Measurements from ENCODE around the gene TYMP. TPM values are rescaled to one million over a fixed set of nuclear protein-coding genes. Genes with fewer than 3 reads are reported as not detected.

The TYMP gene
- polyA plus RNA-seq, 2 of the 4 experiments (the other 2 are of a cell fraction) = 5.9 to 9.0 TPM

DNA sequence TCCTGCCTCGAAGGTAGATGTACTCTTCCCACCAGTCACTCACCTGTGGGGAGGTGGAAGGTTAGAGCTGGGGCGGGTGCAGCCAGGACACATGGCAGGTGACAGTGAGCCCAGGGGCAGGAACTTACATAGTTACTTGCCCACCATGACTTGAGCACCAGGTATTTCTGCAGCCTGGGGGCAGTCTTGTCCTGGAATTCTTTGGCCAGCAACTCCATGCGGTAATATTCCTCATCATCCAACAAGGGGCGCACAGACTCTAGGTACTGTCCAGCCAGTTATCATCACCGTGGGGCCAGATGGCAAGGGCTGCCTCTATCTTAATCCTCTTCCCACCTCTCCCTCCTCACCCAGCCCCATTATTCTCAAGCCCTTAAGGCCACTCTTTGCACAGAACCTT, 46.3 kb upstream of the TYMP start:
- 74% methylated on average over 3 of the region's 5 CpGs for WGBS (ENCODE audit: missing lambda C conversion rate)
- ATAC-seq = peak; percentile 63 to 81; a peak in 5 of 6 replicates
- no peak overlapping the region for H3K4me2 ChIP-seq
- no peak overlapping the region for H3K4me3 ChIP-seq
- POLR2A ChIA-PET = no interaction called here
- no peaks in the 10 kb centered on the region for H3K9me3 ChIP-seq
- peak; percentile 20 to 69 for DNase-seq (ENCODE audit: low read depth in 1 of 2, low spot score in 1 of 2)
- H3K4me1 ChIP-seq = peaks cover under 1% of the 10 kb centered on the region; the same call in 1 of the 3 replicates
- FAIRE-seq = no peak
- H3K27ac ChIP-seq = no peak overlapping the region
- CTCF ChIA-PET = interaction anchor here (1.2 to 6.7 kb wide), 4 partner anchors 12 to 50 kb away, joined by 3 to 53 read pairs (median 4); partner anchors contain the start of genes SCO2 and SYCE3
- TF ChIP-seq HOXA7 (CRISPR knock-in tag; IDR thresholded peaks at IDR 0.05) (no peak), RAD21 (conservative IDR thresholded peaks at IDR 0.05 in 1 of 2, IDR thresholded peaks at IDR 0.05 in 1 of 2) (peak; percentile 28 to 69; a peak in 3 of 5 replicates)

- ATAC-seq = no peak
- POLR2A ChIA-PET = no interaction called here
Observed at GRCh38 chr22:50575426-50575941, 45.7 kb upstream of the TYMP start.

GRCh38 chr22:50574383-50574755, 44.6 kb upstream of the TYMP start:
- ChIA-PET CTCF (interaction anchor here (1.0 to 6.7 kb wide), 2 partner anchors 10 to 13 kb away, joined by 4 to 53 read pairs; partner anchors contain the start of gene SYCE3), POLR2A (no interaction called here)
- no peaks in the 10 kb centered on the region for H3K9me3 ChIP-seq
- no peaks in the 10 kb centered on the region for H3K4me1 ChIP-seq
- H3K27ac ChIP-seq = no peak overlapping the region
- no peak for DNase-seq (ENCODE audit: low read depth in 1 of 2, low spot score in 1 of 2)
- WGBS (ENCODE audit: missing lambda C conversion rate) = 94% methylated on average over 10 of the region's 11 CpGs
- ATAC-seq = no peak
- no peak for FAIRE-seq
- no peak overlapping the region for H3K4me3 ChIP-seq
- no peak overlapping the region for H3K4me2 ChIP-seq
- TF ChIP-seq POLR2AphosphoS2 (conservative IDR thresholded peaks at IDR 0.05; ENCODE audit: low read length) (no peak), EHF (CRISPR knock-in tag; IDR thresholded peaks at IDR 0.05) (no peak), HOXB5 (CRISPR knock-in tag; IDR thresholded peaks at IDR 0.05) (no peak), ZFP36 (IDR thresholded peaks at IDR 0.05; ENCODE audit: borderline replicate concordance, partially characterized antibody) (no peak), FOSB (CRISPR knock-in tag; IDR thresholded peaks at IDR 0.05) (no peak), HOXB13 (CRISPR knock-in tag; IDR thresholded peaks at IDR 0.05; ENCODE audit: low read depth) (no peak), RCOR1 (IDR thresholded peaks at IDR 0.05; ENCODE audit: low read depth, low read length) (no peak), CBX8 (IDR thresholded peaks at IDR 0.05) (no peak), PHF8 (IDR thresholded peaks at IDR 0.05; ENCODE audit: borderline replicate concordance, low read depth) (no peak), HEYL (CRISPR knock-in tag; IDR thresholded peaks at IDR 0.05) (no peak), EHMT2 (IDR thresholded peaks at IDR 0.05; ENCODE audit: low read depth) (no peak), NR3C1 (IDR thresholded peaks at IDR 0.05) (no peak), CEBPB (IDR thresholded peaks at IDR 0.05) (no peak), HDAC2 (IDR thresholded peaks at IDR 0.05) (no peak)
- TF ChIP-seq, protein P1, sequence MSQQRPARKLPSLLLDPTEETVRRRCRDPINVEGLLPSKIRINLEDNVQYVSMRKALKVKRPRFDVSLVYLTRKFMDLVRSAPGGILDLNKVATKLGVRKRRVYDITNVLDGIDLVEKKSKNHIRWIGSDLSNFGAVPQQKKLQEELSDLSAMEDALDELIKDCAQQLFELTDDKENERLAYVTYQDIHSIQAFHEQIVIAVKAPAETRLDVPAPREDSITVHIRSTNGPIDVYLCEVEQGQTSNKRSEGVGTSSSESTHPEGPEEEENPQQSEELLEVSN (IDR thresholded peaks at IDR 0.05; ENCODE audit: borderline replicate concordance, low read depth) = no peak

More at GRCh38 chr22:50575426-50575941, 45.7 kb upstream of the TYMP start:
- Histone ChIP-seq H3K4me3 (no peak overlapping the region), H3K9me3 (no peaks in the 10 kb centered on the region), H3K27ac (no peak overlapping the region), H3K4me1 (no peaks in the 10 kb centered on the region), H3K4me2 (no peak overlapping the region)
- no peak for FAIRE-seq
- 79% methylated on average over 8 of the region's 8 CpGs for WGBS (ENCODE audit: missing lambda C conversion rate)
- CTCF ChIA-PET = interaction anchor here (0.5 to 6.7 kb wide), 6 partner anchors 11 to 50 kb away, joined by 3 to 53 read pairs (median 4); partner anchors contain the start of genes SCO2 and SYCE3
- TF ChIP-seq, protein P2, sequence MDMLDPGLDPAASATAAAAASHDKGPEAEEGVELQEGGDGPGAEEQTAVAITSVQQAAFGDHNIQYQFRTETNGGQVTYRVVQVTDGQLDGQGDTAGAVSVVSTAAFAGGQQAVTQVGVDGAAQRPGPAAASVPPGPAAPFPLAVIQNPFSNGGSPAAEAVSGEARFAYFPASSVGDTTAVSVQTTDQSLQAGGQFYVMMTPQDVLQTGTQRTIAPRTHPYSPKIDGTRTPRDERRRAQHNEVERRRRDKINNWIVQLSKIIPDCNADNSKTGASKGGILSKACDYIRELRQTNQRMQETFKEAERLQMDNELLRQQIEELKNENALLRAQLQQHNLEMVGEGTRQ (IDR thresholded peaks at IDR 0.05) = no peak
- no peak for TF ChIP-seq HES2 (IDR thresholded peaks at IDR 0.05)
- TF ChIP-seq REST (IDR thresholded peaks at IDR 0.05) = no peak
- TF ChIP-seq NR3C1 (IDR thresholded peaks at IDR 0.05) = no peak
- TF ChIP-seq RAD21 (conservative IDR thresholded peaks at IDR 0.05 in 1 of 2, IDR thresholded peaks at IDR 0.05 in 1 of 2) = no peak
- TF ChIP-seq PHF8 (IDR thresholded peaks at IDR 0.05; ENCODE audit: borderline replicate concordance, low read depth) = no peak
- no peak for TF ChIP-seq MAX (IDR thresholded peaks at IDR 0.05)
- no peak for TF ChIP-seq KDM5A (IDR thresholded peaks at IDR 0.05)
- TF ChIP-seq EHF (CRISPR knock-in tag; IDR thresholded peaks at IDR 0.05) = no peak
- TF ChIP-seq MYC (IDR thresholded peaks at IDR 0.05; ENCODE audit: borderline replicate concordance, low read length) = no peak
- TF ChIP-seq ESRRA (IDR thresholded peaks at IDR 0.05; ENCODE audit: borderline replicate concordance, low read length) = no peak
- no peak for TF ChIP-seq MAZ (IDR thresholded peaks at IDR 0.05; ENCODE audit: borderline replicate concordance, low read depth, low read length)
- no peak for DNase-seq (ENCODE audit: low read depth in 1 of 2, low spot score in 1 of 2)

Measured in A549 (cell line).